HCT116 (cell line): Measurements from ENCODE around the gene GAS2L2. TPM values are rescaled to one million over a fixed set of nuclear protein-coding genes. Genes with fewer than 3 reads are reported as not detected.

Experiments used
- ATAC-seq: fragments of 200-7000 bp; cut with Tn5 transposase; 2 replicates; pipeline ENCODE4 v1.9.1; 2020; ENCODE audit warnings: mild to moderate bottlenecking, moderate library complexity
- BruUV-seq: library from RNA; stranded (reverse); fragments of 400-500 nt; replicated peaks from 2 replicates; lab custom pipeline; 2021; lab: Mats Ljungman, UMichigan
- CTCF ChIA-PET: fragments of 300-600 bp; sonication (Branson Sonifier 250); formaldehyde crosslinking; loops from one replicate; lab custom pipeline; 2021; ENCODE audit warnings: antibody characterized with exemption; lab: Charles Lee
- POLR2A ChIA-PET: fragments of 300-600, 350-600 bp; sonication (Branson Sonifier 250); formaldehyde crosslinking; loops from one replicate; lab custom pipeline; 2021; ENCODE audit warnings: antibody characterized with exemption; lab: Charles Lee
- RAD21 ChIA-PET, 2 experiments: fragments of 300-600 bp; sonication (Branson Sonifier 250); formaldehyde crosslinking; loops; one replicate each; lab custom pipeline; 2023; ENCODE audit warnings: low total read pairs in 2 of 2; ENCODE audit not compliant: uncharacterized antibody in 2 of 2, unreplicated experiment in 2 of 2, low non-redundant PET in 1 of 2; lab: Charles Lee
- DNase-seq: peaks from one replicate; pipeline ENCODE4 v3.0.0-alpha.2; 2010; ENCODE audit warnings: low read depth, low spot score
- H2AFZ ChIP-seq: fragments of 200-600 bp; shearing (Covaris generic), sonication (generic); 2 replicates; pipeline ENCODE4 v1.6.1; 2017; ENCODE audit warnings: low read depth, mixed run types, mixed read lengths, antibody characterized with exemption, low read length; ENCODE audit not compliant: poor library complexity, severe bottlenecking
- H3K27ac ChIP-seq: 2 replicates; pipeline ENCODE4 v1.5.1; 2012; ENCODE audit warnings: low read depth, low read length
- H3K27me3 ChIP-seq: fragments of 200-600 bp; sonication (generic); 2 replicates; pipeline ENCODE4 v1.6.1; 2016; ENCODE audit warnings: mixed run types, low read length, mixed read lengths; ENCODE audit not compliant: insufficient read depth
- H3K36me3 ChIP-seq, 2 experiments: fragments of 200-500 bp in 1 of 2; fragments of 200-600 bp in 1 of 2; sonication (Bioruptor generic) in 1 of 2; sonication (generic) in 1 of 2; 2 replicates each; pipeline versions ENCODE4 v1.5.1 to v1.6.1; 2014 to 2016; ENCODE audit warnings: low read length in 2 of 2, inconsistent platforms in 1 of 2, mixed read lengths in 1 of 2, mixed run types in 1 of 2; ENCODE audit not compliant: insufficient read depth in 2 of 2, control insufficient read depth in 1 of 2
- H3K4me1 ChIP-seq, 2 experiments: fragments of 200-600 bp in 1 of 2; sonication (generic) in 1 of 2; 2 replicates each; pipeline versions ENCODE4 v1.5.1 to v1.6.1; 2012 to 2017; ENCODE audit warnings: low read length in 2 of 2, inconsistent platforms in 1 of 2, mild to moderate bottlenecking in 1 of 2, mixed read lengths in 1 of 2, mixed run types in 1 of 2, moderate library complexity in 1 of 2; ENCODE audit not compliant: insufficient read depth in 2 of 2, control insufficient read depth in 1 of 2
- H3K4me2 ChIP-seq: fragments of 200-600 bp; sonication (generic); 2 replicates; pipeline ENCODE4 v1.6.1; 2017; ENCODE audit warnings: mixed run types, low read length, mixed read lengths
- H3K4me3 ChIP-seq, 2 experiments: fragments of 200-600 bp in 1 of 2; sonication (generic) in 1 of 2; replicated peaks in 1 of 2; 2 replicates each; pipeline ENCODE4 v1.5.1; 2011 to 2016; ENCODE audit warnings: low read length in 2 of 2, control low read depth in 1 of 2, low read depth in 1 of 2, mild to moderate bottlenecking in 1 of 2, mixed read lengths in 1 of 2, mixed run types in 1 of 2
- H3K79me2 ChIP-seq: fragments of 200-600 bp; sonication (generic); 2 replicates; pipeline ENCODE4 v1.6.1; 2017; ENCODE audit warnings: mild to moderate bottlenecking, mixed run types, low read length, moderate library complexity, mixed read lengths; ENCODE audit not compliant: insufficient read depth
- H3K9ac ChIP-seq: fragments of 200-600 bp; sonication (generic); 2 replicates; pipeline ENCODE4 v1.6.1; 2016; ENCODE audit warnings: low read length, mixed read lengths
- H3K9me2 ChIP-seq: fragments of 200-600 bp; sonication (generic), shearing (Covaris generic); 2 replicates; pipeline ENCODE4 v1.6.1; 2017; ENCODE audit warnings: mixed run types, mild to moderate bottlenecking, moderate library complexity; ENCODE audit not compliant: insufficient read depth
- H3K9me3 ChIP-seq, 2 experiments: fragments of 200-500 bp in 1 of 2; fragments of 200-600 bp in 1 of 2; sonication (Bioruptor generic) in 1 of 2; sonication (generic) in 1 of 2; 2 replicates each; pipeline ENCODE4 v1.6.1; 2014 to 2017; ENCODE audit warnings: low read length in 2 of 2, mixed read lengths in 2 of 2, inconsistent platforms in 1 of 2, low read depth in 1 of 2, mild to moderate bottlenecking in 1 of 2, mixed run types in 1 of 2, moderate library complexity in 1 of 2; ENCODE audit not compliant: control insufficient read depth in 1 of 2, insufficient read depth in 1 of 2
- H4K20me1 ChIP-seq: fragments of 200-600 bp; sonication (generic), shearing (Covaris generic); 2 replicates; pipeline ENCODE4 v1.6.1; 2017; ENCODE audit warnings: mixed run types, mild to moderate bottlenecking, moderate library complexity; ENCODE audit not compliant: insufficient read depth
- CBX3 ChIP-seq: IDR thresholded peaks from 2 replicates; pipeline ENCODE4 v1.6.1; 2012; ENCODE audit warnings: low read depth
- CEBPB ChIP-seq: IDR thresholded peaks from 2 replicates; pipeline ENCODE4 v1.6.1; 2012; ENCODE audit warnings: low read depth
- EZH2 ChIP-seq: fragments of 200-600 bp; sonication (generic); IDR thresholded peaks from 2 replicates; pipeline ENCODE4 v1.6.1; 2017; ENCODE audit warnings: antibody characterized with exemption, mixed run types
- JUND ChIP-seq: IDR thresholded peaks from 2 replicates; pipeline ENCODE4 v1.6.1; 2012
- RAD21 ChIP-seq: IDR thresholded peaks from 2 replicates; pipeline ENCODE4 v1.6.1; 2012; ENCODE audit warnings: low read depth, mild to moderate bottlenecking
- SIN3A ChIP-seq: IDR thresholded peaks from 2 replicates; pipeline ENCODE4 v1.6.1; 2012; ENCODE audit warnings: low read depth
- SP1 ChIP-seq: IDR thresholded peaks from 2 replicates; pipeline ENCODE4 v1.6.1; 2012; ENCODE audit warnings: low read depth
- SRF ChIP-seq: IDR thresholded peaks from 2 replicates; pipeline ENCODE4 v1.6.1; 2012; ENCODE audit warnings: low read depth
- TCF7L2 ChIP-seq: IDR thresholded peaks from 2 replicates; pipeline ENCODE4 v1.7.0; 2011; ENCODE audit warnings: borderline replicate concordance, inconsistent platforms; ENCODE audit not compliant: insufficient read depth, insufficient read length; ENCODE audit errors: extremely low read depth
- YY1 ChIP-seq: IDR thresholded peaks from 2 replicates; pipeline ENCODE4 v1.6.1; 2011; ENCODE audit warnings: low read length, low read depth, moderate library complexity, mild to moderate bottlenecking; ENCODE audit not compliant: insufficient replicate concordance; ENCODE audit errors: extremely low read depth
- ZNF274 ChIP-seq: fragments of 200-500 bp; sonication (Bioruptor generic); IDR thresholded peaks from 2 replicates; pipeline ENCODE4 v1.6.1; 2014; ENCODE audit warnings: mild to moderate bottlenecking, low read depth, low read length, inconsistent platforms
- intact Hi-C: fragments of 100-400 bp; cut with micrococcal nuclease; formaldehyde crosslinking; loops from 2 replicates; pipeline ENCODE4 v1.10.0; 2022
- total RNA-seq: library from RNA; stranded (reverse); gene quantifications from one replicate; pipeline ENCODE4 v1.2.1, GENCODE V29; 2021; ENCODE audit not compliant: unreplicated experiment
- TF ChIP-seq, protein P1 (sequence below), 3 experiments: fragments of 200-600 bp in 1 of 3; sonication (generic) in 1 of 3; IDR thresholded peaks in 2 of 3; conservative IDR thresholded peaks in 1 of 3; 2 replicates each; pipeline ENCODE4 v1.5.1; 2012 to 2017; ENCODE audit warnings: low read depth in 2 of 3, low read length in 2 of 3, antibody characterized with exemption in 1 of 3, borderline replicate concordance in 1 of 3, control low read depth in 1 of 3, mild to moderate bottlenecking in 1 of 3, mixed read lengths in 1 of 3, mixed run types in 1 of 3, moderate library complexity in 1 of 3; ENCODE audit not compliant: insufficient read depth in 1 of 3
- TF ChIP-seq, protein P2 (sequence below): IDR thresholded peaks from 2 replicates; pipeline ENCODE4 v1.6.1; 2011; ENCODE audit warnings: mild to moderate bottlenecking, low read length, moderate library complexity; ENCODE audit not compliant: insufficient replicate concordance; ENCODE audit errors: extremely low read depth

GAS2L2 gene
- total RNA-seq, 1 experiment from 2014 or later, result not detected

DNA sequence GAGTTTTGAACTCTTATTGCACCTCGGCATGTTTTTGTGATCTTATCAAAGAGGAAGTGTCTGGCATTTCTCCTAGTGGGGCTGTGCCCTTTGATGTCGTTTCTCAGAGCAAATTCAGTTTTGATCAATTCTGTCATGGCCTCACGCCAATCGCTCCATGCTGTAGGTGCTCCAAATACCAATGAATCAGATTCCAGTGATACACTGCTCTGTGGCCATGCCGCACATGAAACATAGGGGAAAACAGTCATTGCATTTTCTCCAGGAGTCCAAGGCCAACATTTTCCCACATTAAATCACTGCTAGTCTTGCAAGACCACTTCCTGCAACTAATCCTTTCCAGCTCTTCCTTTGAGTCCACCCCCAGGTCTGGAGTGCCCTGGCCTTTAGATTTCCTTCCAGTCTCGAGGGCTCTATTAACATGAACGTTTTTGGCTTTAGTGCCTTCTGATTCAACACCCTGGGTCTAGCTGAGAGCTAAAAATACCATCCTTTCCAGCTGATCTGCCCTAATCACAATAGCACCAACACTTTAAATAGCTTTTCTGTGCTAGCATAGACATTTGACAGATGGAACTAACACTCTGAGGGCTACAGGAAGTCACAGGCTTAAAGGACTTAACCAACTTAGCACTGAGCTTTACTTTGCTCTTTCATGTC is 39.8 kb downstream of the GAS2L2 start:
- ATAC-seq (no peak), DNase-seq (no peak)
- H2AFZ ChIP-seq, result no peak overlapping the region
- peaks cover 11 to 40% of the 10 kb centered on the region in 2 experiments for H3K36me3 ChIP-seq
- no peaks in the 10 kb centered on the region for H3K9me2 ChIP-seq
- H3K27ac ChIP-seq, result no peak overlapping the region
- no peaks in the 10 kb centered on the region for H3K4me1 ChIP-seq
- CTCF ChIA-PET, result interaction anchor here (0.5 kb wide), 1 partner anchor 100 kb away, joined by 3 read pairs; no protein-coding TSS in a partner anchor
- H3K79me2 ChIP-seq, result no peaks in the 10 kb centered on the region
- H3K4me2 ChIP-seq, result no peak overlapping the region
- BruUV-seq, result no TSS peak
- H3K4me3 ChIP-seq, result no peak overlapping the region
- POLR2A ChIA-PET, result interaction anchor here (0.6 kb wide), 1 partner anchor 114 kb away, joined by 3 read pairs; no protein-coding TSS in a partner anchor
- no peaks in the 10 kb centered on the region for H4K20me1 ChIP-seq
- RAD21 ChIA-PET, result no interaction called here
- TF ChIP-seq TCF7L2 (peak; percentile 35), ZNF274 (no peak)
- no peaks in the 10 kb centered on the region for H3K27me3 ChIP-seq
- intact Hi-C loops, result no loop called here
- H3K9me3 ChIP-seq, result no peaks in the 10 kb centered on the region
- H3K9ac ChIP-seq, result no peak overlapping the region

DNA sequence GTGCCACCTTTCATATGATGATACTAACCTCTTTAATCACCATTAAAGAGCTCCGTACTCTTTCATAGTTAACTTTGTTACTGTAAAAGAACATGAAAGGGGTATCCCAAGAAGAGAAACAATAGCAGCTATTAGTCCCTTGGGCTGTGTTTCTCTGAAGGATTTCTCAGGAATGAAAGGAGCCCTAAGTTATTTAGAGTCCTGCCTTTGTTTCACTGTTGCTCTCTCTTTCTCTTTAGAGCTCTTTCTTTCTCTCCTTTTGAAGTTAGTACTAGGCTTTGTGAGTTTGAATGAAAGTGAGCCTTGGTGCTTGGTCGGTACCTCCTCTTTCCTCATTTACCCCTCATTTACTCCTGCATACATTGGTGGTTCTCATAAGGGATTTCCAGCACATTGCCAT is 42.1 kb downstream of the GAS2L2 start:
- intact Hi-C loops, result no loop called here
- Histone ChIP-seq H3K27me3 (no peaks in the 10 kb centered on the region), H3K9ac (no peak overlapping the region), H3K4me1 (no peaks in the 10 kb centered on the region), H3K4me3 (no peak overlapping the region), H3K9me2 (no peaks in the 10 kb centered on the region), H3K4me2 (no peak overlapping the region), H3K79me2 (0 out of 2 replicates have a peak, but pooled peaks cover 2% of the 10 kb centered on the region), H3K36me3 (peaks cover 7 to 30% of the 10 kb centered on the region in 2 experiments), H3K9me3 (no peaks in the 10 kb centered on the region), H4K20me1 (no peaks in the 10 kb centered on the region; the same call in 1 of the 2 replicates), H2AFZ (no peak overlapping the region), H3K27ac (no peak overlapping the region)
- no peak for DNase-seq
- TF ChIP-seq EZH2 (no peak), SIN3A (no peak), CEBPB (no peak), SP1 (no peak), CBX3 (no peak), SRF (no peak), JUND (no peak), YY1 (no peak), RAD21 (no peak)
- TF ChIP-seq, protein P1, sequence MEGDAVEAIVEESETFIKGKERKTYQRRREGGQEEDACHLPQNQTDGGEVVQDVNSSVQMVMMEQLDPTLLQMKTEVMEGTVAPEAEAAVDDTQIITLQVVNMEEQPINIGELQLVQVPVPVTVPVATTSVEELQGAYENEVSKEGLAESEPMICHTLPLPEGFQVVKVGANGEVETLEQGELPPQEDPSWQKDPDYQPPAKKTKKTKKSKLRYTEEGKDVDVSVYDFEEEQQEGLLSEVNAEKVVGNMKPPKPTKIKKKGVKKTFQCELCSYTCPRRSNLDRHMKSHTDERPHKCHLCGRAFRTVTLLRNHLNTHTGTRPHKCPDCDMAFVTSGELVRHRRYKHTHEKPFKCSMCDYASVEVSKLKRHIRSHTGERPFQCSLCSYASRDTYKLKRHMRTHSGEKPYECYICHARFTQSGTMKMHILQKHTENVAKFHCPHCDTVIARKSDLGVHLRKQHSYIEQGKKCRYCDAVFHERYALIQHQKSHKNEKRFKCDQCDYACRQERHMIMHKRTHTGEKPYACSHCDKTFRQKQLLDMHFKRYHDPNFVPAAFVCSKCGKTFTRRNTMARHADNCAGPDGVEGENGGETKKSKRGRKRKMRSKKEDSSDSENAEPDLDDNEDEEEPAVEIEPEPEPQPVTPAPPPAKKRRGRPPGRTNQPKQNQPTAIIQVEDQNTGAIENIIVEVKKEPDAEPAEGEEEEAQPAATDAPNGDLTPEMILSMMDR (IDR thresholded peaks at IDR 0.05 in 2 of 3, conservative IDR thresholded peaks at IDR 0.05 in 1 of 3; ENCODE audit: borderline replicate concordance in 1 of 3, insufficient read depth in 1 of 3, low read depth in 2 of 3, low read length in 2 of 3), result no peak
- TF ChIP-seq, protein P2, sequence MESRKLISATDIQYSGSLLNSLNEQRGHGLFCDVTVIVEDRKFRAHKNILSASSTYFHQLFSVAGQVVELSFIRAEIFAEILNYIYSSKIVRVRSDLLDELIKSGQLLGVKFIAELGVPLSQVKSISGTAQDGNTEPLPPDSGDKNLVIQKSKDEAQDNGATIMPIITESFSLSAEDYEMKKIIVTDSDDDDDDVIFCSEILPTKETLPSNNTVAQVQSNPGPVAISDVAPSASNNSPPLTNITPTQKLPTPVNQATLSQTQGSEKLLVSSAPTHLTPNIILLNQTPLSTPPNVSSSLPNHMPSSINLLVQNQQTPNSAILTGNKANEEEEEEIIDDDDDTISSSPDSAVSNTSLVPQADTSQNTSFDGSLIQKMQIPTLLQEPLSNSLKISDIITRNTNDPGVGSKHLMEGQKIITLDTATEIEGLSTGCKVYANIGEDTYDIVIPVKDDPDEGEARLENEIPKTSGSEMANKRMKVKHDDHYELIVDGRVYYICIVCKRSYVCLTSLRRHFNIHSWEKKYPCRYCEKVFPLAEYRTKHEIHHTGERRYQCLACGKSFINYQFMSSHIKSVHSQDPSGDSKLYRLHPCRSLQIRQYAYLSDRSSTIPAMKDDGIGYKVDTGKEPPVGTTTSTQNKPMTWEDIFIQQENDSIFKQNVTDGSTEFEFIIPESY, result no peak
- RAD21 ChIA-PET, result no interaction called here
- ATAC-seq, result no peak
- CTCF ChIA-PET, result no interaction called here
- POLR2A ChIA-PET, result no interaction called here
- no TSS peak for BruUV-seq
